ENCODE results near the gene HS3ST3B1. TPM values are rescaled to one million over a fixed set of nuclear protein-coding genes. Genes with fewer than 3 reads are reported as not detected.

The HS3ST3B1 gene
- total RNA-seq, 2 donors from 2014 or later: 0.62 to 0.97 TPM

DNA sequence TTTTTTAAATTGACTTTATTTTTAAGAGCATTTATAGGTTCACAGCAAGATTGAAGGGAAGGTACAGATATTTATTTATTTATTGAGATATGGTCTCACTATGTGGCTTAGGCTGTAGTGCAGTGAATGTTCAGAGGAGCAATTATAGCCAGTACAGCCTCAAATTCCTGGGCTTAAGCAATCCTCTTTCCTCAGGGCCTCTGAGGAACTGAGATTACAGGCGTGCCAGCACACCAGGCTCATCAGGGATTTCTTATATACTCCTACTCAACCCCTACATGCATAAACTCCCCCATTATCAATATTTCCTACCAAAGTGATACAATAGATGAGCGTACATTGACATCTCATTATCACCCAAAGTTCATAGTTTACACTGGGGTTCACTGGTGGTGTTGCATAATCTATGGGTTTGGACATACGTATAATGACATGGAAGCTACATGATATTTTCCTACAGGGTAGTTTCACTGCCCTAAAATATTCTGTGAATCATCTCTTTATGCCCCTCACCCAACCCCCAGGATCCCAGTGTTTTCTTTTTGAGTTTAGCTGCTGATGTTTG, 33.5 kb downstream of the HS3ST3B1 start:
- intact Hi-C loops (cut with DNase I): loop anchor here in 1 of 2 donors (10.0 kb wide), 1 partner anchor 60 kb away; no protein-coding TSS in a partner anchor
- DNase-seq (ENCODE audit: low spot score): no peak

DNA sequence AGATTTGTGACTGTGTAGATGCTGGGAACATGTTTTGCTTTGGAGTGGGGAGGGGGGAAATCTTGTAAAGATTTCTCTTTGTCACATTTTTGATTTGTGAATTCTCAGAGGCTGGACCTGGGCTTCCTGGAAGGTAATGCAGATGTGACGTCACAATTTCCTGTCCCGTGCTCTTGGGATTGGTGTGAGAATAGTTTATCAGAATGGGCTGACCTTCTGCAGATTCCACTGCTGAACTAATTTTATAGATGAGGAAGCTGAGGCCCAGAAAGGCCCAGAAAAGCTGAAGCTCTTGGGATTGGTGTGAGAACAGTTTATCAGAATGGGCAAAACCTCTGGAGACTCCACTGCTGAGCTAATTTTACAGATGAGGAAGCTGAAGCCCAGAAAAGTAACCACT, 34.0 kb downstream of the HS3ST3B1 start:
- DNase-seq (ENCODE audit: low spot score): no peak
- intact Hi-C loops (cut with DNase I): loop anchor here in 1 of 2 donors (10.0 kb wide), 1 partner anchor 60 kb away; no protein-coding TSS in a partner anchor

DNA sequence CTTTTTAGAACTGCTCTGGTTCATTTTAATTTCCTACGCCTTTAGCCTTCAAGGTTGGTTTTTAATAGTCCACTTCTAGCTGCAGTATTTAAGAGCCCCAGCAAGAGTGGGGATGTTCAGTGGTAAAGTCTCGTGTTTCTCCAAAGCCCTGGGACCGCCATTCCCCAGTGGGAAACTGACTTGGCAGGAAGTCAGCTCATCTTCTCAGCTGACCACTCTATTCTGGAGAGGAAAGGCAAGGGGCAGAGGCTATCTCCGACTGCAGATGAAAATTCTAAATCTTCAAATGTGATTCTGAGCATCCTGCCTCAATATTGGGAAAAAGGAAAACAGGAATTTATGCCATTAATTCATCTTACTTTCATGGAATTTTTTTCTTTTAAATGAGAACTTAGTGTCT, 35.5 kb downstream of the HS3ST3B1 start:
- DNase-seq (ENCODE audit: low spot score): no peak
- intact Hi-C loops (cut with DNase I): loop anchor here in 1 of 2 donors (10.0 kb wide), 1 partner anchor 62 kb away; no protein-coding TSS in a partner anchor

DNA sequence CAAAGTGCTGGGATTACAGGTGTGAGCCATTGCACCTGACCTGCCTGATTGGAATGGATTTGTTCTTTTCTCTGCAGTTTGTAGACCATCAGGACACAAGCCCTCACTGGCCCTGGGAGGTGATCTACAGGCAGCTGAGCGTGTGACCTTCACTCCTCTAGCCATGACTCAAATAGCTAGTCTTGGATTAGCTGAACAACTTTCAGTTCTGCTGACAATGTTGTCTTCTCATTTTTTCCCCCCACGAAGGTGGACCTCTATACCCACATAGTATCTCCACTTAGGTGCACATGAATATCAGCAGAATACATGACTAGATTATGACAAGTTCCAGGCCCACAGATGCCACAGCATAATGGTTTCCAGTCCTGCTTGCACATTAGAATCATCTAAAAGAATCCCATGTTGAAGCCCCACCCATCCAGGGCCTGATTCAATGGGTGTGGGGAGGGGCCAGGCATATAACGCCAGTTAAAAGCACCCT, 36.8 kb downstream of the HS3ST3B1 start:
- intact Hi-C loops (cut with DNase I): loop anchor here in 1 of 2 donors (10.0 kb wide), 1 partner anchor 63 kb away; no protein-coding TSS in a partner anchor
- DNase-seq (ENCODE audit: low spot score): no peak

DNA sequence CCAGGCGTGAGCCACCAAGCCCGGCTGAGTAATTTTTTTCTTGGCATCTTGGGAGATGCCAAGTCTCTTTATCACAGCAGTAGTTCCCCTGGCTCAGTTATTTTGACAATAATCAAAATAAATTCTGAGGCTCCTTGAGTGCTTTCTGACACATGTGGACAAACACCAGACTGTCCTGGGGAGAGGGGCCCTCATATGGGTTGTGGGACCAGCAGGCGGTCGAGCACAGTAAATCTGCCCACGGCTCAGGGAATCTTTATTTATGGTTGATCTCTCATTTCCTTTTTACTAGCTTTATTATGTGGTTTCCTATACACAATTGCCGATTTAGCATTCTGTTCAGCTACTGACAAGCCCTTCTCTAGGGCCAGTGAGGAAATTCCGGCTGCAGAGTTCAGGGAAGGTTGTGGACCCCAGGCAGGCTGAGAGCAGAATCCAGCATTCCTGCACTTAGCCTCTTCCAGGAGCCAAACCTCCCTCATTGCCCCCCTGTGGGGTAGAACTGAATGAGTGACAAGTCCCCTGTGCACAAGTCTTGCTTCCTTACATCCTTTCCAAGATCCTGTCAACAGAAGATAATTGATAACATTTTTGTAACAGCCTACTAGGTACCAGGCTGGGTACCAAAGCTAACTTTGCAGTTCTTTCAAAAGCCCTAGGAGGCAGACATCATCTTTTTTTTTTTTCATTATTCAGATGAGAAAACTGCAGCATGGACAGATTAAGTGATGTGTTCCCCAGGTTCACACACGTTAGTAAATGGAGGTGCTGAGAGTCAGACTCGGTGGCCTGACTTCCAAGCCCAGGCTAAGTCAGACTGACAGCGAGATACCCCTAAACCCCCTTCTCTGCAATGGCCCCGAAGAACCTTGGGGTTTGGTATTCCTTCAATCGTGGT, 40.2 kb downstream of the HS3ST3B1 start:
- intact Hi-C loops (cut with DNase I): no loop called here
- no peak for DNase-seq (ENCODE audit: low spot score)

DNA sequence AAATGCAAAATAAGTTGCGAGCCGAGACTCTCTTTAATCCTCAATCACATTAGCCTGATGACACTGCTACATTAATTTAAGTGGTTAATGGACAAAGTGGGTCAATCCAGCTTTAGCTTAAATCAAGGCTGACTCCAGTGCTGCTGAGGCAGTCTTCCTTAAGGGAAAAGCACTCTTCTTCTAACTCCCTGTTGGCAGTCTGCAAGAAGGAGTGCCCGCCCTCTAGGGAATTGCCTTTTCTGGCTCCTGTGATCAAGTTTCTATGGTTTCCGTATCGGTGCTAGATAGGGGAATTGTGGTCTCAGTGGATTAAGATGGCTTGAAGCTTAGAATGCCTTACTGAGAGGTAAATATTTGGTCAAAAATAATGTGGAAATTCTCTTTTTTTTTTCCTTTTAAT, 41.0 kb downstream of the HS3ST3B1 start:
- intact Hi-C loops (cut with DNase I): no loop called here
- no peak for DNase-seq (ENCODE audit: low spot score)

DNA sequence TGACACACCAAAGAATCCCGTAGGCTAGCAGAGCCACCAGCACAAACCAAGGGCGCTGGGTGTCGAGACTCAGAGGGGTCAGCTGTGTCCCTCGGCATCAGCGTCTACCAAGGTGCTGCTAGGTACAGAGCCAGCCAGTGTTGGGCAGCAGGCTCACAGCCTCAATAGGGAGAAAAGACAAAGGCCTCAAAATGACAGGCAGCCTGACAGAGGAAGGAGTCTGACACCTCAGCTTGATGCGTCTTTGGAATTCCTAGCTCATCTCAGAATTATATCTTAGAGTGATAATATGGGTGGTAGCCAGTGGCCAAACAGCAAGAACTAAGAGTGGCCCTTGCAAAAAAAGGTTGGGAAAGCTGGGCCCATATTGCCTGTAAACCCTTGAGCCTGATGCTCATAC, 45.9 kb downstream of the HS3ST3B1 start:
- intact Hi-C loops (cut with DNase I): no loop called here
- DNase-seq (ENCODE audit: low spot score): no peak

DNA sequence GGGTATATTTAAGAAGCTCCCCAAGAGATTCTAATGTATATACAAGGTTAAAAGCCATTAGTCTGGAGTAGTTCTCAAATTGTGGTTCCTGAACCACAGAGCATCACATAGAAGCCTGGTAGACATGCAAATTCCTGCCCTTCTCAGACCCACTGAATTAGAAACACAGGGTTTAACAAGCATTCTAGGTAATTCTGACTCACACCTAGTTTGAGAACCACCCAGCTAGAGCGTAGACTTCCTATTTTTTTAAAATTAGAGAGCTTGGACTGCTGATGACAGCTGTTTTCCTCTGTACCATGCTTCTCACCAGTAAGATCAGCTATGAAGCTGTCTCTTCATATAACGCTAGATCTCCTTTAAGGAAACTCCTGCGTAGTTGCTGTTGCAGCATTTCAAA, 50.6 kb downstream of the HS3ST3B1 start:
- no peak for DNase-seq (ENCODE audit: low spot score)
- intact Hi-C loops (cut with DNase I): no loop called here

DNA sequence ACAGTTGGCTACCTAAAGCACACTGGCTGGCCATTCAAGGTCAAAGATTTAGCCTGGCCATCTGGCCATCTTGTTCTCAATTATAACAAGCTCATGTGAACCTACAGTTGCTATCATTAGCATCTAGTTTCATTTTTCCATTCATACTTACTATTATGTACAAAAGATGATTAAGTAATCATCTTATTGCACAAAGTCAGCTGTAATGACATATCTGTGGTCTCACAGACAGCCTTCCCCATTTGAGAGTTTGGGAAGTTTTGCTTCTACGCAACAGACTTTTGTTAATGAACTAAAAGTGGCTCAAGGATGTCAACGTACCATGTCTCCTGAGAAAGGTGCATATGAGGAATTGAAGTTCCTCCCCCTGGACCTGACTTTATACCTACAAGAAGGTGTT, 51.3 kb downstream of the HS3ST3B1 start:
- DNase-seq (ENCODE audit: low spot score): no peak
- intact Hi-C loops (cut with DNase I): no loop called here

DNA sequence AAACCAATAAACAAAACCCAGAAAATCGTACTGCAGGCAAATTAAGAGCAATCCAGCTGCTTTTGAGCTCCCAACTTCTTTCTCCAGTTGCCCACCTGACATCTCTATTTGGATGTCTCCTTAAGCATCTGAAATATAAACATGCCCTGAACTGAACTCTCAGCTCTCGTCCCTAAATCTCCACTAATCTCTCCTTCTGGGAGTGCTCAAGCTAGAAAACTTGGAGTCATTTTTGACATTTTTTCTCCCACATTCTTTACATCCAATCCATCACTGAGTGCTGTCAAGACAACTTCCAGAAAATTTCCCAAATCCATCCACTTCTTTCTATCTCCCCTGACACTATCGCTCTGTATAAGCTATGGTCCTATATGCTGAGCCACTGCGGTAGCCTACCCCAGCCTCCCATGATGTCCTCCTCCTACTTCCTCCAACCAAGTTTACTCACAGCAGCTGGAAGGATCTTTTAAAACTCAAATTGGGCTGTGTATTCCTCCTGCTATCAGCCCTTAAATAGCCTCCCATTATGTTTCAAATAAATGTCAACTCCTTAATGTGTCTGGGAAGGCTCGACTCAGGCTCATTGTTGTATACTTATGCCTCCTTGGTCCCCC, 53.1 kb downstream of the HS3ST3B1 start:
- DNase-seq (ENCODE audit: low spot score): no peak
- intact Hi-C loops (cut with DNase I): no loop called here

DNA sequence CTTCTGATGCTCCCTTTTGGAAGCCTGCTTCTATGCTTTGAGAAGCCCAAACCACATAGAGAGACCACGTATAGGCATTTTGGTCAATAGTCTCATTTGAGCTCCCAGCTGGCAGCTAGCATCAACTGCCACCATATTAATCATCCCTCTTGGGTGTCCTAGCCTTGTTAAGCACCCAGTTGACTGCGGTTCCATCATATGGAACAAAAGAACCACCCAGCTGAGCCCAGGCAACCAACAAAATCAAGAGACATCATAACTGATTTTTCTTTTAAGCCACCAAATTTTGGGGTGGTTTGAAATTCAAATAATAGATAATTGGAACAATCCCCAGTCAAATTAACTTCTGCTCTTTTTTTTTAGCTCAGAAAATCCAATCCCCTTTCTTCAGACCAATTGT, 53.9 kb downstream of the HS3ST3B1 start:
- intact Hi-C loops (cut with DNase I): no loop called here
- no peak for DNase-seq (ENCODE audit: low spot score)

DNA sequence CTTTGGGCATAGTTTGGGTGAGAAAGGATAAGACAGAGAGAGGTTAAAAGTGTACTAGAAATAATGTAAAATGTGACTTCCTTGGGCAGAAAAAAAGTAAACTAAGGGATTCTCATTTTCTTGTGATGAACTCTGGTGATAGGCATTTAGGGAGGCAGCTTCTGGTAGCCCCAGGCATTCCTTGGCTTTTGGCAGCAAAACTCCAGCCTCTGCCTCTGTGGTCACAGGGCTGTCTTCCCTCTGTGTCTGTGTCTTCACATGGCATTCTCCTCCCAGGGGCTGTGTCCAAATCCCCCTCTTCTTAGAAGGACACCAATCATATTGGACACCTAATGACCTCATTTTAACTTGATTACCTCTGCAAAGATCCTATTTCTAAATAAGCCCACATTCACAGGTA, 54.7 kb downstream of the HS3ST3B1 start:
- DNase-seq (ENCODE audit: low spot score): no peak
- intact Hi-C loops (cut with DNase I): no loop called here

DNA sequence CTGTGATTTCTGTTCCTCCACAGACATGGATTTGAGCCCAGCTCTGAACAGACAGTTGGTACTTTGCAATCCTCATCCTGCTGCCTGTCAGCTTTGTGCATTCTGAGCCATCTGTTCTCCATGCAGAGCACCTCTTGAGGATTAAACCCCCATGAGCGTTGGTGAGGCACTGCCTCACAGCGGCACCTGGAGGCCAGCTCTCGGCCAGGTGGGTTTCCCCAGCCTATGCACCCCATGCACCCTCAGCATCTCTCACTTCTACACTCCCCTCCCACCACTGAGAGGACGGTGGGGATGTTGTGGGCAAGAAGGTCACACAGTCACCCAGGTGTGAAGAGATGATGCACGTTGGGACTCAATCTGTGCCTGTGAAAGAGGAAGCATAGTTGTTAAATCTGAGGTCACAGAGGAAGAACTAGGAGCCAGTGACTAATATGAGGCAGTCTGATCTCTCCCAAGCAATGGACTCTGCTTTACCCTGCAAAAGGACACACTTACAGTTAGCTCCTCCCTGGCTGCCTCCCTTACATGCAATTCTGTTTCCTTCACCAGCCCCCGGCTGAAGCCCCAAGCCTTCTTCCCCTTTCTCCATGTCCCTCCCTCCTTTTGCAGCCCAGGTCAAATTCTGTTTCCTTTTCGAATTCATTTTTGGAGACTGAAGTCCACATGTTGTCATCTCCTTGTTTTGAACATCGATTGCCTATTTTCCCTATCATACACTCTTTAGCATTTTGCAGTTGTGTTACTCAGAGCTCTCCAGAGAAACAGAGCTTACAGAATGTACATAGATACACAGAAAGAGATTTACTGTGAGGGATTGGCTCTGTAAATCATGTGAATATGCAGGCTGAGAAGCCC, 58.5 kb downstream of the HS3ST3B1 start:
- intact Hi-C loops (cut with DNase I): no loop called here
- DNase-seq (ENCODE audit: low spot score): no peak

DNA sequence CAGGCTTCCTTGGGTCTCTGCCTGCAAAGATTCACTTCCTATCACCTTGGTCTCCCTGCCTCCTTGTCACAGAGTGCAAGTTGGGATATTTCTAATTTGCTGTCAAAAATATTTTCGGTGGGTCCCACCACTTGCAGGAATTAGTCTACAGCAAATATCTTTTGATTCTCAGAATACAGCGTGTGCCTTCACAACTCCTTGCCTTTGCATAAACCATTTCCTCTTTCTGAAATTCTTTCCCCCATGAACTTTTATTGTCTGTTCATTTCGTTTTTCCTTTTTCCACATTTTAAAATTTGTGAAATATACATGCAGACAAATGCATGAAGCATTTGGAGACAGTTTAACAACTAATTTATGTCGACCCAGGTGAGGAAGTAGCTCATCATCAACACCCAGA, 60.0 kb downstream of the HS3ST3B1 start:
- DNase-seq (ENCODE audit: low spot score): no peak
- intact Hi-C loops (cut with DNase I): no loop called here

DNA sequence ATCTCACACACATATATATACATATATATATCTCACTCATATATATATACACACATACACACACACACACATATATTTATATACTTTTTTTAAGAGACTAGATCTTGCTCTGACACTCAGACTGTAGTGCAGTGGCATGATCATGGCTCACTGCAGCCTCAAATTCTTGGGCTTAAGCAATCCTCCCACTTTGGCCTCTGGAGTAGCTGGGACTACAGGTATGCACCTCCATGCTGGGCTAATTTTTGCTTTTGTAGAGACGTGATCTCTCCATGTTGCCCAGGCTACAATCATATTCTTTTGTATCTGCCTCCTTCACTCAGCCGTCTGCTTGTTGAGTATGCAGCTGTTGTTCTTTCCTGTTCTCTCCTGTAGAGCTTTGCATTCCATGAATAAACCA, 60.6 kb downstream of the HS3ST3B1 start:
- intact Hi-C loops (cut with DNase I): no loop called here
- no peak for DNase-seq (ENCODE audit: low spot score)

DNA sequence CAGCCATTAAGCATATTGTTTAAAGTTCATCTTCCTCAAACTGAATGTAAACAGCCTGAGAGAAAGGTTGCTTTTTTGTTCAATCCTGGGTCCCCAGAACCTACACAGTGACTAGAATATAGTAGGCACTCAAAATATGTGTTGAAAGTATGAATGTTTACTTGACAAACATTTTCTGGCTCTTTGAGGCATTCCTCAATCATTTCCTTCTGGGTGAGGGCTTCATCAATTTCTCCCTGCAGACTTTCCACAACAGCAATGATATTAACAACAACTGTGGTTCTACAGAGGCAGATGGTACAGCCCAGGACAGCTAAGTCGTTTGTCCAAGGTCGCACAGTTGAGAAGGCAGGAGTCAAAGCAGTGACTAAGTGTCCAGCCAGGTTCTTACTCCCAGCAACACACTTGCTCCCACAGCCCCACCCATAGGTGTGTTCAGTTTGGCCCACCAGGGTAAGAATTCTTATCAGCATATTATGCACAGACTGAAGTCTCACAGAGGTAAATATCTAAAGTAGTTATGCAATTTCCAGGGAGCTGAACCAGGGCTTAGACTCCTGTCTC, 61.1 kb downstream of the HS3ST3B1 start:
- intact Hi-C loops (cut with DNase I): no loop called here
- no peak for DNase-seq (ENCODE audit: low spot score)

DNA sequence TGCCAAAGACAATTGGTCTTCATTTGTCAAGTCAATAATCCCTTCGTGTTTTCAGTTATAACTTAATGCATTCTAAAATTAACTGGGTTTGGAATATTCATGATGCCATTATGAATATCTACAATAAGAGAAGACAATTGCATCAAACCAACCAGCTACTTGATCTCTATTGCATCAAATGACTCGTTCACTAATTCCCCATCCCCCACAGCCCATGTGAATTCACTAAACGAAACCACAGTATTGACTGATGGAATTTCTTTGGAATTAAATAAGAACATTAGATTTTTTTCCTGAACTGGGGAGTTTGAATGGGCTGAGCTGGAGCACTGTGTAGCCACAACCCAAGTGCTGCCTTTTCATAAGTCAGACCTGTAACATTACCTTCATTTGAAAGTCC, 65.3 kb downstream of the HS3ST3B1 start:
- intact Hi-C loops (cut with DNase I): no loop called here

DNA sequence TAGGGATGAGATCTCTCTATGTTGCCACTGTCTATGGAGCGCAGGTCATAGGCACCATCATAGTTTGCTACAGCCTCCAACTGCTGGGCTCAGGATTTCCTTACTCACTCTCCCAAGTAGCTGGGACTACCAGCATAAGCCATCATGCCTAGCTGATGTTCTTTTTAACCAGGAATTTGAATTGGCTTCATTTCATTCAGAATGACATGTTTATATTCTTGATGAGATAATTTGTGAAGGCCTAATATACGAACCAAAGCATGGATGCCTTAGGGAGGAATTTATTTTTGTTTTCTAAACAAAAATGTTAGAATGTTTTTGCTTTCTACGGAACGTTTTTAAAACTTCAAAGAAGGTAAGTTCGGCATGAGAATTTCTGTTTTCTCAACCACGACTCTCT, 71.6 kb downstream of the HS3ST3B1 start:
- intact Hi-C loops (cut with DNase I): no loop called here
- DNase-seq (ENCODE audit: low spot score): no peak

More for the DNA sequence above, 65.3 kb downstream of the HS3ST3B1 start:
- no peak for DNase-seq (ENCODE audit: low spot score)

Data from posterior vena cava (tissue), 2 donors.